Liver (tissue), 9 donors: ENCODE results near the gene SKI. TPM values are rescaled to one million over a fixed set of nuclear protein-coding genes. Genes with fewer than 3 reads are reported as not detected.
"Not testable (repeated sequence)": the region's sequence is repeated elsewhere in the genome, so short reads cannot be mapped to it uniquely, and the experiment has no call there.

ENCODE experiments used
- DNase-seq: peaks from one replicate; pipeline ENCODE4 v3.0.0-alpha.2; 2017; ENCODE audit warnings: low spot score
- H3K27ac ChIP-seq, 2 donors: one replicate each; pipeline ENCODE4 v1.7.0; 2013; ENCODE audit warnings: inconsistent platforms in 2 of 2, low read length in 2 of 2, control low read depth in 1 of 2, low read depth in 1 of 2, mild to moderate bottlenecking in 1 of 2
- H3K27me3 ChIP-seq, 4 donors: one replicate each; pipeline versions ENCODE4 v1.6.1 to v1.7.0; 2013; ENCODE audit warnings: low read length in 3 of 4, inconsistent platforms in 1 of 4, mild to moderate bottlenecking in 1 of 4, moderate library complexity in 1 of 4; ENCODE audit not compliant: control insufficient read depth in 4 of 4, insufficient read depth in 4 of 4
- H3K36me3 ChIP-seq, 4 donors: one replicate each; pipeline versions ENCODE4 v1.6.1 to v1.7.0; 2013; ENCODE audit warnings: low read length in 3 of 4, mild to moderate bottlenecking in 3 of 4, low read depth in 1 of 4, moderate library complexity in 1 of 4; ENCODE audit not compliant: control insufficient read depth in 4 of 4, insufficient read depth in 3 of 4
- H3K4me1 ChIP-seq, 4 donors: one replicate each; pipeline versions ENCODE4 v1.6.1 to v1.7.0; 2013; ENCODE audit warnings: low read length in 3 of 4, mild to moderate bottlenecking in 3 of 4, moderate library complexity in 1 of 4; ENCODE audit not compliant: control insufficient read depth in 4 of 4, insufficient read depth in 4 of 4
- H3K4me3 ChIP-seq, 3 donors: one replicate each; pipeline versions ENCODE4 v1.6.1 to v1.7.0; 2013; ENCODE audit warnings: low read length in 3 of 3, control low read depth in 1 of 3, low read depth in 1 of 3, mild to moderate bottlenecking in 1 of 3
- H3K9ac ChIP-seq, 2 donors: one replicate each; pipeline ENCODE4 v1.7.0; 2013; ENCODE audit warnings: low read length in 2 of 2, mild to moderate bottlenecking in 2 of 2, moderate library complexity in 2 of 2, control low read depth in 1 of 2, low read depth in 1 of 2
- H3K9me3 ChIP-seq, 4 donors: one replicate each; pipeline versions ENCODE4 v1.6.1 to v1.7.0; 2013; ENCODE audit warnings: low read length in 3 of 4; ENCODE audit not compliant: control insufficient read depth in 4 of 4
- ATF3 ChIP-seq: IDR thresholded peaks from 2 replicates; pipeline ENCODE4 v1.6.1; 2016; ENCODE audit warnings: antibody characterized with exemption
- EGR1 ChIP-seq, 2 donors: IDR thresholded peaks; 2 replicates each; pipeline ENCODE4 v1.6.1; 2016 to 2018; ENCODE audit warnings: antibody characterized with exemption in 2 of 2, low read depth in 2 of 2
- FOXA1 ChIP-seq: IDR thresholded peaks from 2 replicates; pipeline ENCODE4 v1.6.1; 2016; ENCODE audit warnings: antibody characterized with exemption
- FOXA2 ChIP-seq: IDR thresholded peaks from 2 replicates; pipeline ENCODE4 v1.6.1; 2016; ENCODE audit warnings: antibody characterized with exemption
- GABPA ChIP-seq, 2 donors: IDR thresholded peaks in 1 of 2; conservative IDR thresholded peaks in 1 of 2; 2 replicates each; pipeline ENCODE4 v1.6.1; 2016; ENCODE audit warnings: antibody characterized with exemption in 2 of 2, mild to moderate bottlenecking in 1 of 2, moderate library complexity in 1 of 2
- HNF4A ChIP-seq, 2 donors: conservative IDR thresholded peaks; 2 replicates each; pipeline ENCODE4 v1.6.1; 2016; ENCODE audit warnings: antibody characterized with exemption in 2 of 2, mild to moderate bottlenecking in 2 of 2
- JUND ChIP-seq, 2 donors: IDR thresholded peaks; 2 replicates each; pipeline ENCODE4 v1.6.1; 2016; ENCODE audit warnings: antibody characterized with exemption in 2 of 2
- MAX ChIP-seq: IDR thresholded peaks from 2 replicates; pipeline ENCODE4 v1.6.1; 2016; ENCODE audit warnings: antibody characterized with exemption
- NR2F2 ChIP-seq: IDR thresholded peaks from 2 replicates; pipeline ENCODE4 v1.6.1; 2016; ENCODE audit warnings: antibody characterized with exemption
- RAD21 ChIP-seq, 2 donors: IDR thresholded peaks; 2 replicates each; pipeline ENCODE4 v1.6.1; 2016; ENCODE audit warnings: antibody characterized with exemption in 2 of 2, mild to moderate bottlenecking in 2 of 2
- RXRA ChIP-seq, 2 donors: IDR thresholded peaks; 2 replicates each; pipeline ENCODE4 v1.6.1; 2017 to 2018; ENCODE audit warnings: antibody characterized with exemption in 2 of 2, mild to moderate bottlenecking in 1 of 2
- SP1 ChIP-seq: IDR thresholded peaks from 2 replicates; pipeline ENCODE4 v1.6.1; 2018; ENCODE audit warnings: antibody characterized with exemption, mild to moderate bottlenecking
- TAF1 ChIP-seq: conservative IDR thresholded peaks from 2 replicates; pipeline ENCODE4 v1.6.1; 2016; ENCODE audit warnings: antibody characterized with exemption, mild to moderate bottlenecking
- YY1 ChIP-seq: IDR thresholded peaks from 2 replicates; pipeline ENCODE4 v1.6.1; 2016; ENCODE audit warnings: antibody characterized with exemption, mild to moderate bottlenecking
- ZBTB33 ChIP-seq: IDR thresholded peaks from 2 replicates; pipeline ENCODE4 v1.6.1; 2016; ENCODE audit warnings: antibody characterized with exemption
- WGBS: extraction: QIAGEN DNeasy Blood & Tissue Kit; methylation state at CpG from one replicate; pipeline ENCODE4 v1.1.7; 2013; 5-methylcytosine and 5-hydroxymethylcytosine counted together
- polyA plus RNA-seq, 2 donors: library from polyadenylated mRNA; stranded (reverse) in 1 of 2; unstranded in 1 of 2; fragments of 200-250 nt in 1 of 2; fragments of >200 nt in 1 of 2; fragmentation: Nextera tagmentation in 1 of 2; extraction: Ambion mirVana in 1 of 2; gene quantifications; one replicate each; pipeline versions ENCODE4 v1.2.1 to v1.2.3, GENCODE V29; 2013 to 2015
- total RNA-seq, 2 donors: library from RNA; depleted of rRNA; stranded (reverse); fragments of >200 nt; gene quantifications; one replicate each; pipeline ENCODE4 v1.2.3, GENCODE V29; 2014
- TF ChIP-seq, protein P1 (sequence below): IDR thresholded peaks from 2 replicates; pipeline ENCODE4 v1.6.1; 2016; ENCODE audit warnings: antibody characterized with exemption, mild to moderate bottlenecking
- donor health status: healthy.
- donor health status: healthy.
- donor health status: healthy.
- donor health status: healthy.
- donor health status: healthy.

The SKI gene
- total and polyA plus RNA-seq, 4 donors: 3.2 to 21.3 (median 19.5) TPM

GRCh38 chr1:2330035-2330434 lies 101.9 kb downstream of the SKI start:
- 90% methylated on average over 12 of the region's 12 CpGs for WGBS
- DNase-seq: no peak
- H3K36me3 ChIP-seq: no peaks in the 10 kb centered on the region
- no peak overlapping the region for H3K9ac ChIP-seq
- no peaks in the 10 kb centered on the region for H3K27me3 ChIP-seq
- no peaks in the 10 kb centered on the region for H3K9me3 ChIP-seq
- no peaks in the 10 kb centered on the region for H3K4me1 ChIP-seq
- no peak overlapping the region for H3K4me3 ChIP-seq
- no peak for TF ChIP-seq TAF1
- no peak for TF ChIP-seq MAX
- TF ChIP-seq FOXA2: no peak
- no peak for TF ChIP-seq RAD21 (IDR thresholded peaks at IDR 0.05)
- TF ChIP-seq SP1: no peak
- no peak for TF ChIP-seq JUND (IDR thresholded peaks at IDR 0.05)
- no peak overlapping the region for H3K27ac ChIP-seq

GRCh38 chr1:2330519-2331199 lies 102.5 kb downstream of the SKI start:
- H3K9ac ChIP-seq: no peak overlapping the region
- no peak overlapping the region for H3K27ac ChIP-seq

GRCh38 chr1:2331200-2331544 lies 103.1 kb downstream of the SKI start:
- Histone ChIP-seq H3K4me1 (no peaks in the 10 kb centered on the region), H3K4me3 (no peak overlapping the region), H3K9me3 (no peaks in the 10 kb centered on the region), H3K27me3 (no peaks in the 10 kb centered on the region), H3K27ac (no peak overlapping the region), H3K36me3 (no peaks in the 10 kb centered on the region), H3K9ac (no peak overlapping the region)
- no peak for DNase-seq
- TF ChIP-seq HNF4A (conservative IDR thresholded peaks at IDR 0.05): no peak
- TF ChIP-seq ZBTB33: no peak
- no peak for TF ChIP-seq SP1
- no peak for TF ChIP-seq JUND (IDR thresholded peaks at IDR 0.05)
- TF ChIP-seq FOXA2: no peak
- TF ChIP-seq MAX: no peak
- TF ChIP-seq RXRA (IDR thresholded peaks at IDR 0.05): no peak
- TF ChIP-seq TAF1: no peak
- no peak for TF ChIP-seq NR2F2
- TF ChIP-seq, protein P1, sequence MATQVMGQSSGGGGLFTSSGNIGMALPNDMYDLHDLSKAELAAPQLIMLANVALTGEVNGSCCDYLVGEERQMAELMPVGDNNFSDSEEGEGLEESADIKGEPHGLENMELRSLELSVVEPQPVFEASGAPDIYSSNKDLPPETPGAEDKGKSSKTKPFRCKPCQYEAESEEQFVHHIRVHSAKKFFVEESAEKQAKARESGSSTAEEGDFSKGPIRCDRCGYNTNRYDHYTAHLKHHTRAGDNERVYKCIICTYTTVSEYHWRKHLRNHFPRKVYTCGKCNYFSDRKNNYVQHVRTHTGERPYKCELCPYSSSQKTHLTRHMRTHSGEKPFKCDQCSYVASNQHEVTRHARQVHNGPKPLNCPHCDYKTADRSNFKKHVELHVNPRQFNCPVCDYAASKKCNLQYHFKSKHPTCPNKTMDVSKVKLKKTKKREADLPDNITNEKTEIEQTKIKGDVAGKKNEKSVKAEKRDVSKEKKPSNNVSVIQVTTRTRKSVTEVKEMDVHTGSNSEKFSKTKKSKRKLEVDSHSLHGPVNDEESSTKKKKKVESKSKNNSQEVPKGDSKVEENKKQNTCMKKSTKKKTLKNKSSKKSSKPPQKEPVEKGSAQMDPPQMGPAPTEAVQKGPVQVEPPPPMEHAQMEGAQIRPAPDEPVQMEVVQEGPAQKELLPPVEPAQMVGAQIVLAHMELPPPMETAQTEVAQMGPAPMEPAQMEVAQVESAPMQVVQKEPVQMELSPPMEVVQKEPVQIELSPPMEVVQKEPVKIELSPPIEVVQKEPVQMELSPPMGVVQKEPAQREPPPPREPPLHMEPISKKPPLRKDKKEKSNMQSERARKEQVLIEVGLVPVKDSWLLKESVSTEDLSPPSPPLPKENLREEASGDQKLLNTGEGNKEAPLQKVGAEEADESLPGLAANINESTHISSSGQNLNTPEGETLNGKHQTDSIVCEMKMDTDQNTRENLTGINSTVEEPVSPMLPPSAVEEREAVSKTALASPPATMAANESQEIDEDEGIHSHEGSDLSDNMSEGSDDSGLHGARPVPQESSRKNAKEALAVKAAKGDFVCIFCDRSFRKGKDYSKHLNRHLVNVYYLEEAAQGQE: no peak
- no peak for TF ChIP-seq FOXA1
- TF ChIP-seq YY1: no peak
- TF ChIP-seq GABPA (IDR thresholded peaks at IDR 0.05 in 1 of 2, conservative IDR thresholded peaks at IDR 0.05 in 1 of 2): no peak
- TF ChIP-seq ATF3: no peak
- no peak for TF ChIP-seq EGR1 (IDR thresholded peaks at IDR 0.05; ENCODE audit: low read depth in 2 of 2)
- 89% methylated on average over 11 of the region's 11 CpGs for WGBS

More at GRCh38 chr1:2330519-2331199, 102.5 kb downstream of the SKI start:
- peak in 1 of 2 donors; percentile 37 for TF ChIP-seq RXRA (IDR thresholded peaks at IDR 0.05)
- TF ChIP-seq HNF4A (conservative IDR thresholded peaks at IDR 0.05): no peak
- Histone ChIP-seq H3K27me3 (no peaks in the 10 kb centered on the region), H3K4me1 (no peaks in the 10 kb centered on the region), H3K36me3 (no peaks in the 10 kb centered on the region), H3K4me3 (no peak overlapping the region), H3K9me3 (no peaks in the 10 kb centered on the region)
- no peak for DNase-seq
- 81% methylated on average over 31 of the region's 31 CpGs for WGBS

DNA sequence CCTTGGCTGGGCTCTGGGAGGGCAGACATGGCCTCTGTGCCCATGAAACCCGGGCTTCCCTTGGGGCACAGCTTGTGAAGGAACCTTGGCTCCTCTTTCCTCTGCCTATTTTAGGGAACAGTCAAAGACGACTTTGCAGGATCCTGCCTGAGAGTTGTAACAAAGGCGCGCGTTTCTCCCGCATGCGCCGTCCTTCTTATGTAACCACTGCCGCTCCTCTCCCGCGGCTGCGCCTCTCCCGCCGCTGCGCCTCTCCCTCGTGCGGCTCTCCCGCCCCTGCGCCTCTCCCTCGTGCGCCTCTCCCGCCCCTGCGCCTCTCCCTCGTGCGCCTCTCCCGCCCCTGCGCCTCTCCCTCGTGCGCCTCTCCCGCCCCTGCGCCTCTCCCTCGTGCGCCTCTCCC lies 103.5 kb downstream of the SKI start:
- not testable (repeated sequence) for H3K27ac ChIP-seq
- 95% methylated on average over 31 of the region's 33 CpGs for WGBS

More for the DNA sequence above, 103.5 kb downstream of the SKI start:
- not testable (repeated sequence) for H3K27me3 ChIP-seq, H3K9me3 ChIP-seq, H3K4me3 ChIP-seq, H3K9ac ChIP-seq, DNase-seq, H3K4me1 ChIP-seq, H3K36me3 ChIP-seq
